ENCODE data around the gene NUP214.

- no peak for TF ChIP-seq CTCF (IDR thresholded peaks at IDR 0.05 in 2 of 3, conservative IDR thresholded peaks at IDR 0.05 in 1 of 3; ENCODE audit: borderline replicate concordance in 1 of 3, insufficient read depth in 1 of 3, low read depth in 2 of 3, low read length in 2 of 3)
- TF ChIP-seq CEBPB (IDR thresholded peaks at IDR 0.05; ENCODE audit: low read depth), result no peak
- TF ChIP-seq POLR2AphosphoS5 (IDR thresholded peaks at IDR 0.05; ENCODE audit: low read depth, low read length), result no peak
- TF ChIP-seq SIN3A (IDR thresholded peaks at IDR 0.05; ENCODE audit: low read depth), result no peak
- no peak for TF ChIP-seq SRF (IDR thresholded peaks at IDR 0.05; ENCODE audit: low read depth)
- no peak for TF ChIP-seq POLR2A (IDR thresholded peaks at IDR 0.05; ENCODE audit: borderline replicate concordance, extremely low read depth, insufficient read depth, insufficient read length)
- no peak for TF ChIP-seq RAD21 (IDR thresholded peaks at IDR 0.05; ENCODE audit: low read depth)
- TF ChIP-seq EGR1 (IDR thresholded peaks at IDR 0.05; ENCODE audit: low read depth), result no peak
- no peak for TF ChIP-seq EZH2 (IDR thresholded peaks at IDR 0.05)
- no peak for TF ChIP-seq ZNF274 (IDR thresholded peaks at IDR 0.05; ENCODE audit: low read depth, low read length)
- no peak for TF ChIP-seq ELF1 (IDR thresholded peaks at IDR 0.05; ENCODE audit: borderline replicate concordance, low read depth)
- TF ChIP-seq EZH2phosphoT487 (IDR thresholded peaks at IDR 0.05; ENCODE audit: borderline replicate concordance), result no peak
- no peak for TF ChIP-seq FOSL1 (IDR thresholded peaks at IDR 0.05; ENCODE audit: low read depth)
Observed at GRCh38 chr9:131103535-131103934, 21.9 kb upstream of the NUP214 start.
